ENCODE results near the gene PARVA.
"Not testable (repeated sequence)": the region's sequence is repeated elsewhere in the genome, so short reads cannot be mapped to it uniquely, and the experiment has no call there.

The PARVA gene

DNA sequence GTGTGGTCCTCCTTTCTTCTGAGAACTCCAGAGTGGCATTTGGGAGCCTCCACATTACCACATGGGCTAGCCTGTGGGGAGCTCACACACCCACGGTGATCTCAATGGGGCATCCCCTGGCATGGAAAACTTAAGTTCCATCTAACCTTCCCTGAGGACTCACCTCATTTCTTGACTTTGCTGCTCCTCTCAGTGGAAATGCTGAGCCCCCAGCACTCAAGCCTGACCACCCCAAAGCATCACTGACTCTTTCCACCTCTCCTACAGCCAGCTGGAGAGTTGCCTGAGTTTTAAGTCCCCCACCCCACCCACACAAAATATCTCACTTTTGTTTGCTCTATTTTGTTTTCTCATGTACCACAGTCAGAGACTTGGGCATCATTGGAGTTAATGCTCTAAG lies 23.8 kb upstream of the PARVA start:
- DNase-seq (ENCODE audit: low read depth), result no peak
- no peak overlapping the region for H3K4me3 ChIP-seq (ENCODE audit: low read length)
- TF ChIP-seq, protein P1, sequence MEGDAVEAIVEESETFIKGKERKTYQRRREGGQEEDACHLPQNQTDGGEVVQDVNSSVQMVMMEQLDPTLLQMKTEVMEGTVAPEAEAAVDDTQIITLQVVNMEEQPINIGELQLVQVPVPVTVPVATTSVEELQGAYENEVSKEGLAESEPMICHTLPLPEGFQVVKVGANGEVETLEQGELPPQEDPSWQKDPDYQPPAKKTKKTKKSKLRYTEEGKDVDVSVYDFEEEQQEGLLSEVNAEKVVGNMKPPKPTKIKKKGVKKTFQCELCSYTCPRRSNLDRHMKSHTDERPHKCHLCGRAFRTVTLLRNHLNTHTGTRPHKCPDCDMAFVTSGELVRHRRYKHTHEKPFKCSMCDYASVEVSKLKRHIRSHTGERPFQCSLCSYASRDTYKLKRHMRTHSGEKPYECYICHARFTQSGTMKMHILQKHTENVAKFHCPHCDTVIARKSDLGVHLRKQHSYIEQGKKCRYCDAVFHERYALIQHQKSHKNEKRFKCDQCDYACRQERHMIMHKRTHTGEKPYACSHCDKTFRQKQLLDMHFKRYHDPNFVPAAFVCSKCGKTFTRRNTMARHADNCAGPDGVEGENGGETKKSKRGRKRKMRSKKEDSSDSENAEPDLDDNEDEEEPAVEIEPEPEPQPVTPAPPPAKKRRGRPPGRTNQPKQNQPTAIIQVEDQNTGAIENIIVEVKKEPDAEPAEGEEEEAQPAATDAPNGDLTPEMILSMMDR (IDR thresholded peaks at IDR 0.05; ENCODE audit: insufficient read depth, low read depth, low read length, missing control alignments), result no peak

DNA sequence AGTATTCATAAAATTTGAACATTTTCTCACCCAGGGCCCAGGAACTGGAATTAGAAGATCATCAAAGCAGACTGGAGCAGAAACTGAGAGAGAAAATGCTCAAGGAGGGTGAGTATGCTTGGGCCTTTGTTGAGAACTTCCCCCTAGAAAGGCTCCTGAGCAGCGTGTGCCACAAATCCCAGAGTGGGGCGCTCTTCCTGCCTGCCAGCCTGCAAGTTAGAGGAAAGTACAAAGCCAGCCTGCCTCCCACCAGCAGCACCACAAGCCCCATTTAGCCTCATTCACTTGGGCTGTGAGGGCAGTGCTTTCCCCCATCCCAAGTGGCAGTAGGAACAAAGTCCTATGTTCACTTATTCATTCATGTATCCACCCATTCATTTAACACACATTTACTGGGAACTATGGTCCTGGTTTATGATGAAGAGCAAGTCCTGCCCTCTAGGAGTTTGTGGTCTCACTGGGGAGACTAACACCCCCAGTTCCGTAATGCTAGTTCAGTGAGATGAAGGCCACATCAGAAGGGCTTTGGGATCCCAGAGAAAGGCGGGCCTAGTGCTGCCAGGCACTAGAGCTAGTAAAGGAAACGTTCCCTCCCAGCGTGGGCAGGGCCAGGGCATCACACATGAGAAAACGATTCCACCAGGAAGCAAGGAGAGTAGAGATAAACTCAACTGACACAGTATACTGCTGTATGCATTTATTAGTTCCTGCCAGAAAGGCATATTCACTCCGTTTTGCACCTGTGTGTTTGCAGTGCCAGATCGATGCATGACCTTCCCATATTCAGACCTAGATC lies 22.4 kb upstream of the PARVA start:
- H3K4me3 ChIP-seq (ENCODE audit: low read length), result no peak overlapping the region
- TF ChIP-seq, protein P1 (IDR thresholded peaks at IDR 0.05; ENCODE audit: insufficient read depth, low read depth, low read length, missing control alignments), result no peak
- no peak for DNase-seq (ENCODE audit: low read depth)

DNA sequence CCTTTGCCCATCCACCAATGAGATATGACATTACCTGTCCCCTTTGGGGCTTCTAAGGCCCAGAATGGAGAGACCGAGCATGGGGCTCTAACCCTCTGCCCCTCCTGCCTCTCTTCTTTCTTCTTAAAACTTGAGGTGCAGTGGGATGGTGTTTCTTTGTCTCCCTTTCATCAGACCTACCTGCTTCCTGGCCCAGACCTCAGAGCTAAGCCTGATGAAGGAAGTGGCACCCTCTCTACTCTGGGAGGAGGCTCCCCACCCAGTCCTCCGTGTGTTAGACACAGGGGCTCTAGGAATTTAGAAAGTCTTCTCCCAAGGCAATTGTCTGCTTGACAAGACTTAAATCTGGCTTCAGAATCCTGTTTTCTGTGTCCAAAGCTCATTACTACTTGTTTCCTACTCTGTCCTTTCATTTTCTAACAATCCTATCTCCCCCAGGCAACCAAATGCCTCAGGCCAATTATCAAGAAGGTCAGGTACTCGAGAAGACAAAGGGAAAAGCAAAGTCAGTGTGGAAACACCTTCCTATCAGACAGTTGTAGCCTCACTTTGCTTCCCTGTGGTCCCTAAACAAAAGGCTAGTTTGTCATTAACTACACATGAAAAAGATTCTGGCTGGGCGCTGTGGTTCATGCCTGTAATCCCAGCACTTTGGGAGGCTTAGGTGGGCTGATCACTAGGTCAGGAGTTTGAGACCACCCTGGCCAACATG lies 20.3 kb upstream of the PARVA start:
- no peak overlapping the region for H3K4me3 ChIP-seq (ENCODE audit: low read length)
- TF ChIP-seq, protein P1 (IDR thresholded peaks at IDR 0.05; ENCODE audit: insufficient read depth, low read depth, low read length, missing control alignments), result no peak
- no peak for DNase-seq (ENCODE audit: low read depth)

DNA sequence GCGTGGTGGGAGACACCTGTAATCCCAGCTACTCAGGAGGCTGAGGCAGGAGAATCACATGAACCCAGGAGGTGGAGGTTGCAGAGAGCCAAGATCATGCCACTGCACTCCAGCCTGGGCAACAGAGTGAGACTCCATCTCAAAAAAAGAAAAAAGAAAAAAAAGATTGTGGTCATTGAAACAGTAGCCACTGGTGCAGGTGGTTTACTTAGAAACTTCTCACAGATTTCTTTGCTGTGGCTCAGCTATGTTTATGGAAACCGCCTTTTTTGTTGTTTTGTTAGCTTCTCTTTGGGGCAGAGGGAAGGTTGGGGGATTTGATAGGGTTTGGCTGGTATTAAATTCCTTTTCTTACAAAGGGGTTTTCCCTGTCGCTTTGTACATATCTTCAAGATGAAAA lies 19.7 kb upstream of the PARVA start:
- not testable (repeated sequence) for H3K4me3 ChIP-seq (ENCODE audit: low read length); DNase-seq (ENCODE audit: low read depth)

DNA sequence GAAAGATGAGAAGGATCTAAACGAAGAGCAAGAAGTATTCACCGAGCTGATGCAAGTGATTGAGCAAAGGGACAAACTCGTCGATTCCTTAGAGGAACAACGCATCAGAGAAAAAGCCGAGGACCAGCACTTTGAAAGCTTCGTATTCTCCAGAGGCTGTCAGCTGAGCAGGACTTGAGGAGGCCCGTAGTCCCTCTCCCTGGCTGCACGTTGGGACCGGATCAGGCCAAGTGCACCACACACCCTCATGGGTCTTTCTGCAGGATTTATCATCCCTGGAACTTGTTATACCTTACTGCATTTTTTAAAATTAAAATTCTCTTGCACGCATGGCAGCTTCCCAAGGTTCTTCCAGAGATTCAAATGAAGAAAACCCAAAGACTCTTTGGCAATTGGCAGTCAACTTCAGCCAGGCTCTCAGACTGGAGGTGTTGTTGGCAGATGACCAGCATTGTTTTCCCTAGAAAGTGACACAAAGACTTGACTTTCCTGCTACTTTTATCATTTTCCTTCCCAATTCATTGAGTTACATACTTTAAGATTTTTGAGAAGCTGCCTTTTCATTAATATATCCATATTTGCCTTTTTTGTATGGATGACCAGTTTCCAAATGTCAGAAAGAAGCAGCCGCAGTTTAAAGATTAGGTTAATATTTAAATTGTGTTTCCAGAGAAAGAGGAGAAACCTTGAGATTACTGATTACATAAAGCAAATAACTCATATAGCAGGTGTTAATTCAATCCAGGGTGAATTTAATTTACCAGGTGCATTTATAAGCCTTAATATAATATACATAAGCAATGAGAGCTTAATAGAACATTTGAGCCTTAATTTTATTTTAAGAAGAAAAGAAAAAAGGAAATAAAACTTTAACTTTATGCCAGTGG lies 18.8 kb upstream of the PARVA start:
- no peak for DNase-seq (ENCODE audit: low read depth)
- no peak overlapping the region for H3K4me3 ChIP-seq (ENCODE audit: low read length)
- TF ChIP-seq, protein P1 (IDR thresholded peaks at IDR 0.05; ENCODE audit: insufficient read depth, low read depth, low read length, missing control alignments), result no peak

DNA sequence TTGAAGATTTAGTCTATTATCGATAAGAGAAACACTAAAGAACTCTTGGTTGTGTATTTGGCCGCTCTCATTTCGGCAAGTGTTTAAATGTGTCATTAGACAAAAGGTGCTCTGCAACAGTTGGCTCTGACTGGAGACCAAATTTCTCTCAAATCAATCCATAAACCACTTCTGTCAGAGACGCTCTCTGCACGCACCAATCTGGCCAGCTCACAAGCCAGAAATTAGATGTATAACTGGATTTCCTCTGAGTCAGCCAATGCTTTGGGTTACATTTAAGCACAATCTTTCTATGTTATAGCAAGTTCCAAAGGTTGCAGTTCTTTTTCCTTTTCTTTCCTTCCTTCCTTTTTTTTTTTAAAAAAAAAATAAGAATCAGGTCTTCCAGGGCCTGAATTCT lies 17.6 kb upstream of the PARVA start:
- no peak overlapping the region for H3K4me3 ChIP-seq (ENCODE audit: low read length)
- no peak for DNase-seq (ENCODE audit: low read depth)
- TF ChIP-seq, protein P1 (IDR thresholded peaks at IDR 0.05; ENCODE audit: insufficient read depth, low read depth, low read length, missing control alignments), result no peak

DNA sequence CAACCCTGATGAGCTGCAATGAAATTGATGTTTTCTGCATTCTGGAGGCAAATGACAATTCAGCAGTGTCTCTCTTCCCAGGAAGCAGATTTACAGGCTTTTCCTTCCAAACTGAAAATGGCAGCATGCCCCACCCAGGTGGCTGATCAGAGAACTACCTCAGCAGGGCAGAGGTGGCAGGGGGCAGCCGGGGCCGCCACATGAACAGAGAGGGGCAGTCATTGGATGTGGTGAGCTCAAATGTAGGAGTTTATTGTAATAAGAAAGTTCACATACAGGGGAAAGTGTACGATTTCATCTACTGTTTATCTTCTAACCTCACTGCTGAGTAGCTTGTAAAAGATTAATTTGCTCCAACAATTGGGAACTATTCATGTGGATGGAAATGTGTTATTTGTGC lies 15.7 kb upstream of the PARVA start:
- no peak for DNase-seq (ENCODE audit: low read depth)
- no peak overlapping the region for H3K4me3 ChIP-seq (ENCODE audit: low read length)
- TF ChIP-seq, protein P1 (IDR thresholded peaks at IDR 0.05; ENCODE audit: insufficient read depth, low read depth, low read length, missing control alignments), result no peak
